Upper lobe of left lung (tissue), 6 donors: ENCODE results near the gene CYBA. TPM values are rescaled to one million over a fixed set of nuclear protein-coding genes. Genes with fewer than 3 reads are reported as not detected.

Experiments used
- ATAC-seq, 2 donors: fragments of 200-7000 bp; cut with Tn5 transposase; one replicate each; pipeline ENCODE4 v1.9.1; 2022; ENCODE audit warnings: mild to moderate bottlenecking in 2 of 2, moderate library complexity in 2 of 2; ENCODE audit not compliant: low FRiP score in 2 of 2
- DNase-seq, 2 donors: peaks; one replicate each; pipeline ENCODE4 v3.0.0-alpha.2; 2019 to 2020
- H3K27ac ChIP-seq, 4 donors: fragments of 200-600 bp; sonication (generic); one replicate each; pipeline ENCODE4 v1.5.1; 2016 to 2019
- H3K27me3 ChIP-seq, 4 donors: fragments of 200-600 bp; sonication (generic); one replicate each; pipeline ENCODE4 v1.5.1; 2017 to 2019
- H3K36me3 ChIP-seq, 4 donors: fragments of 200-600 bp; sonication (generic); one replicate each; pipeline ENCODE4 v1.5.1; 2016 to 2019
- H3K4me1 ChIP-seq, 4 donors: fragments of 200-600 bp; sonication (generic); one replicate each; pipeline ENCODE4 v1.5.1; 2018 to 2019
- H3K4me3 ChIP-seq, 4 donors: fragments of 200-600 bp; sonication (generic); one replicate each; pipeline ENCODE4 v1.5.1; 2017 to 2019; ENCODE audit warnings: mild to moderate bottlenecking in 2 of 4, moderate library complexity in 1 of 4
- H3K9me3 ChIP-seq, 4 donors: fragments of 200-600 bp; sonication (generic); one replicate each; pipeline ENCODE4 v1.5.1; 2018 to 2019
- EP300 ChIP-seq, 4 donors: sonication (generic); formaldehyde crosslinking; IDR thresholded peaks; one replicate each; pipeline ENCODE4 v1.5.1; 2017; ENCODE audit warnings: antibody characterized with exemption in 4 of 4, control low read depth in 2 of 4
- POLR2A ChIP-seq, 4 donors: fragments of 450-650 bp; IDR thresholded peaks; one replicate each; pipeline ENCODE4 v1.5.1; 2016 to 2017; ENCODE audit warnings: antibody characterized with exemption in 4 of 4, mild to moderate bottlenecking in 2 of 4
- POLR2AphosphoS5 ChIP-seq, 2 donors: sonication (generic); formaldehyde crosslinking; IDR thresholded peaks; one replicate each; pipeline ENCODE4 v1.5.1; 2017; ENCODE audit warnings: antibody characterized with exemption in 2 of 2
- WGBS, 2 donors: methylation state at CpG; one replicate each; pipeline ENCODE4 v1.1.5; 2017 to 2018; 5-methylcytosine and 5-hydroxymethylcytosine counted together
- total RNA-seq, 6 donors: library from RNA; depleted of rRNA in 4 of 6; stranded (reverse); fragments of >200 nt in 4 of 6; gene quantifications; one replicate each; pipeline versions ENCODE4 v1.1.0 to v1.2.1, GENCODE V29; 2016 to 2021
- TF ChIP-seq, protein P1 (sequence below), 6 experiments: fragments of 450-650 bp in 4 of 6; fragments of 200-600 bp in 2 of 6; sonication (generic) in 2 of 6; IDR thresholded peaks; one replicate each; pipeline ENCODE4 v1.5.1; 2016 to 2019; ENCODE audit warnings: antibody characterized with exemption in 6 of 6
- donor health status: DM: no; HTN: no; CAD: no; lungs with moderate emphysema.
- donor health status: DM: no; HTN: yes; CAD: no; lungs with severe emphysema.

The CYBA gene
- total RNA-seq, 6 donors from 2014 or later, result 213 to 472 (median 322) TPM

DNA sequence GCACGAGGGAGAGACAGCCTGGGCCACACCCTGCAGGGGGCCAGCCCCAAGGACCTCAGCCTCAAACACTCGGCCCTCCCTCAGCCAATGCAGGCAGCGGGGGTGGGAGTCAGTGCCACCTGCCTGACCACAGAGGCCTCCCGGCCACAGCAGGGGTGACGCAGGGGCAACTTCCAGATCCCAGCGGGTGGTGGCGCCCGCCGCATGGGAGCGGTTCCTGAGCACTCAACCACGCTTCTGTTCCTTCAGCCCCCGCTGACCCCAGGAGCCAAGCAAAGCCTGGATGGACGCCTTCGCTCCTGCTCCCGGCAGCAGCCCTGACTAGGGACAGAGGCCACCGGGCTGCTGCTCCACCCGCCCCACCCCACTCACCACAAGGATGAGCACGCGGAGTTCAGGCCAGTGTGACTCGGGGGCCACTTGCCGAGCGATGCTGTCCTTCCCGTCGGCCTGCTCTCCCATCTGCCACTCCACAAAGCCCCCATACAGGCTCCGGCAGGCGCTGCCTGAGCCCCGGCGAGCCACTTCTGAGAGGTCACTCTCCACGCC is 5.0 kb upstream of the CYBA start:
- 90% methylated on average over 25 of the region's 29 CpGs; no CpG with 5 or more reads in 1 of the 2 donors for WGBS, 2 donors
- TF ChIP-seq POLR2A (IDR thresholded peaks at IDR 0.05) (no peak), POLR2AphosphoS5 (IDR thresholded peaks at IDR 0.05) (no peak), EP300 (IDR thresholded peaks at IDR 0.05) (no peak)
- TF ChIP-seq, protein P1, sequence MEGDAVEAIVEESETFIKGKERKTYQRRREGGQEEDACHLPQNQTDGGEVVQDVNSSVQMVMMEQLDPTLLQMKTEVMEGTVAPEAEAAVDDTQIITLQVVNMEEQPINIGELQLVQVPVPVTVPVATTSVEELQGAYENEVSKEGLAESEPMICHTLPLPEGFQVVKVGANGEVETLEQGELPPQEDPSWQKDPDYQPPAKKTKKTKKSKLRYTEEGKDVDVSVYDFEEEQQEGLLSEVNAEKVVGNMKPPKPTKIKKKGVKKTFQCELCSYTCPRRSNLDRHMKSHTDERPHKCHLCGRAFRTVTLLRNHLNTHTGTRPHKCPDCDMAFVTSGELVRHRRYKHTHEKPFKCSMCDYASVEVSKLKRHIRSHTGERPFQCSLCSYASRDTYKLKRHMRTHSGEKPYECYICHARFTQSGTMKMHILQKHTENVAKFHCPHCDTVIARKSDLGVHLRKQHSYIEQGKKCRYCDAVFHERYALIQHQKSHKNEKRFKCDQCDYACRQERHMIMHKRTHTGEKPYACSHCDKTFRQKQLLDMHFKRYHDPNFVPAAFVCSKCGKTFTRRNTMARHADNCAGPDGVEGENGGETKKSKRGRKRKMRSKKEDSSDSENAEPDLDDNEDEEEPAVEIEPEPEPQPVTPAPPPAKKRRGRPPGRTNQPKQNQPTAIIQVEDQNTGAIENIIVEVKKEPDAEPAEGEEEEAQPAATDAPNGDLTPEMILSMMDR (IDR thresholded peaks at IDR 0.05), result no peak
- Histone ChIP-seq H3K9me3 (no peaks in the 10 kb centered on the region), H3K4me3 (no peak overlapping the region), H3K36me3 (peaks cover 0 to 58% (median 46%) of the 10 kb centered on the region in 4 donors), H3K27ac (no peak overlapping the region), H3K27me3 (no peaks in the 10 kb centered on the region), H3K4me1 (peaks cover 8 to 13% (median 10%) of the 10 kb centered on the region in 4 donors)
- ATAC-seq (no peak), DNase-seq (no peak)

DNA sequence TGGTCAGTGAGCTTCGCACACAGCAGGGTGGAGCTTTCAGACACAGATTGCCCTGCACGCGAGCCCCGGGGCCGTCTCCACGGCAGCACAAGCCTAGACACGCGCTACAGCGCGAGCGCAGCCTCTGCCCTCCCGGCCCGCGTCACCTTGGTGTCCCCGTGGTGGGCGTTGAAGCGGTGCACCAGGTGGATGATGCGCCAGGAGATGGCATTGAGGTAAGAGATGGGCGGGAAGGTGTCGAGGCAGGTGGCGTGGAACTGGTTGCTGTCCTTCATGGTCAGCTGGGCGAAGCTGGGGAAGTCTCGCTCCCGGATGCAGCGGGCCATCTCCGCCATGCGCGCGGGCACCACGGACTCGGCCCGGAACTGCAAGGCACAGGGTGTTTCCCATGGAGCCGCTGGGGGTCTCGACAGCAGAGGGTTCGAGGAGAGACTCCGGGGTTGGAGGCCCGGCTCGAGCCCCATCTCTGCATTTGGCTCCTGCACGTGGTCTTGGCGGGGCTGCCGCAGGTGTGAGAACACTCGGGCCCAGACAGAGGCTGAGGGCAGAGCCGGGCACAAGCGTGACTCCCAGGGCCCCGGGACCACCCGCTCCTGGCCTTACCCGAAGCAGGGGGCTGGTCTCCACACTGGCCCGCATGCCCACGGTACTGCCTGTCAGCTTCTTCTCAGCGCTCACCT is 4.3 kb upstream of the CYBA start:
- WGBS, 2 donors, result 95 to 96% methylated on average over 25 to 40 of the region's 50 CpGs
- ATAC-seq (no peak), DNase-seq (peak in 1 of 2 donors; percentile 83)
- H3K4me1 ChIP-seq, result peaks cover 8 to 19% (median 13%) of the 10 kb centered on the region in 4 donors
- H3K4me3 ChIP-seq, result no peak overlapping the region
- TF ChIP-seq EP300 (IDR thresholded peaks at IDR 0.05) (no peak), POLR2A (IDR thresholded peaks at IDR 0.05) (no peak)
- no peak overlapping the region for H3K27ac ChIP-seq
- H3K27me3 ChIP-seq, result no peaks in the 10 kb centered on the region
- H3K36me3 ChIP-seq, result peaks cover 0 to 58% (median 46%) of the 10 kb centered on the region in 4 donors
- H3K9me3 ChIP-seq, result no peaks in the 10 kb centered on the region

DNA sequence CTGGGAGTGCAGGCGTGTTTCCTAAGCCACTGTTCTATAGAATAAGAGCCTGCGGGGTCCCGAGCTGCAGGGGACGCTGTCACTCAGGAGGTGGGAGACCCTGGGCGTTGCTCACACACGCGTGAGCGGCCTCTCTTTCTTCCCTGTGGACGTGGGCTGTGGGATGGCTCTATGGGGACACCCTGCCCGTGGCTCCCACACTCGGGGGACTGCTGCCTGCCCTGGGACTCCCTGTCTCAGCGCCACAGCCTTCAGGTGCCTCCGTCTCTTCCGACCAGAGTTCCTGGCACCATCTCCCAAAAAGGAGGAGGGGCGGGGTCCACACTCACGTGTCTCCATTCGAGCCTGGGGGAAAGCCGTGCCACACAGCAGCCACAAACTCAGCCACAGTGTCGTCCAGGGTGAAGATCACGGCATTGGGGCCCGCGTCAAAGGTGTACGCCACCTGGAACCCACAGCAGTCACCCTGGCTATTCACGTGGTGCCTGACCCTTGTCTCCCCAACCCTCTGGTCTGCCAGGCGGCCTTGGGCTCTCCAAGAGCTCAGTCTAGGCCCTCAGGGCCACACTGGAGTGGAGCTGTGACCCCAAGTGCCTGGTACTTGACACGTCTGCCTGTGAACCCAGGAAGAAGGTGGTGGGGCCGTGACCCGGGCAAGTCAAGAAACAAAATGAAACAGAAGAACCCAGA is 3.7 kb upstream of the CYBA start:
- Histone ChIP-seq H3K4me3 (no peak overlapping the region), H3K36me3 (peaks cover 0 to 58% (median 46%) of the 10 kb centered on the region in 4 donors), H3K27ac (no peak overlapping the region), H3K9me3 (no peaks in the 10 kb centered on the region), H3K27me3 (no peaks in the 10 kb centered on the region), H3K4me1 (peaks cover 12 to 26% (median 19%) of the 10 kb centered on the region in 4 donors)
- TF ChIP-seq EP300 (IDR thresholded peaks at IDR 0.05) (no peak), POLR2A (IDR thresholded peaks at IDR 0.05) (no peak), POLR2AphosphoS5 (IDR thresholded peaks at IDR 0.05) (no peak)
- TF ChIP-seq, protein P1 (IDR thresholded peaks at IDR 0.05), result no peak
- DNase-seq (no peak), ATAC-seq (no peak)
- WGBS, 2 donors, result 87 to 89% methylated on average over 19 to 28 of the region's 28 CpGs

DNA sequence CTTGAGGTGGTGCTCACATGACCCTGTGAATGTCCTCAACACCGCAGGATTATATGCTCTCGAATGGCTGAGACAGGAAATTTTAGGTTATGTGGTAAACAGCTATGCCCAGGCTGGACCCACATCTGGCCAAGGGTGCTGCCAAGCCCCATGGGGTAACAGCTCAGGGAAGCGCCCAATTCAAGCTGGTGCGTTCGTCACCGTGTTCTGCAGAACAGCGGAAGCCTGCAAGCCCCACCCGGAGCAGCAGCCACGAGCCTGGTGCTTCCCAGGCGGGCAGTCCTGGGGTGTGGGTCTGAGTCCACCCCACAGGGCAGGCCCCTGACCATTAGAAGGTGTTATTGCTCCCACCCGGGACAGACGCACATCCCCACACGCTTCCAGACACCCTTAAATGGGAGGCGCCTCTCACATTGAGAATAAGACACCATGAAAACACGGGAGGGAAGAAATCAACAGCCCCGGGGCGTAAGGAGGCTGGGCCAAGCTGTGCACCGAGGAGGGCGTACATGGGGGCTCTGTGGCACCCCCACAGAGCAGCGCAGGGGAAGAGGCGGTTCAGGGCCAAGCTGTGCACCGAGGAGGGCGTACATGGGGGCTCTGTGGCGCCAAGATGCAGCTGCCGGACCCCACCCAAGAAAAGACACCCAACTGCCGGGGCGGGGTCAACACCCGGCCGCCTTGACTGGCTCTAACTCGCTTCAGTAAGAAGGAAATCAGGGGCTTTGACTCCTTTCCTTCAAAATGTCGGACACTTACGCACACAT is 2.9 kb upstream of the CYBA start:
- Histone ChIP-seq H3K4me1 (peaks cover 16 to 31% (median 24%) of the 10 kb centered on the region in 4 donors), H3K27me3 (no peaks in the 10 kb centered on the region), H3K9me3 (no peaks in the 10 kb centered on the region), H3K36me3 (peaks cover 0 to 58% (median 46%) of the 10 kb centered on the region in 4 donors), H3K4me3 (no peak overlapping the region), H3K27ac (no peak overlapping the region)
- TF ChIP-seq POLR2AphosphoS5 (IDR thresholded peaks at IDR 0.05) (no peak), POLR2A (IDR thresholded peaks at IDR 0.05) (no peak), EP300 (IDR thresholded peaks at IDR 0.05) (no peak)
- TF ChIP-seq, protein P1 (IDR thresholded peaks at IDR 0.05), result no peak
- ATAC-seq (no peak), DNase-seq (peak in 1 of 2 donors; percentile 63)
- 86 to 88% methylated on average over 24 to 32 of the region's 32 CpGs for WGBS, 2 donors
